HEK293T (cell line): ENCODE measurements around the gene SLC35F3.
A peak's percentile ranks its signal among the peaks of the same experiment; 100 is the strongest.

Source experiments
- CTCF ChIA-PET: fragments of 350-600 bp; formaldehyde crosslinking; extraction: SDS; loops from one replicate; lab custom pipeline; 2021; ENCODE audit warnings: antibody characterized with exemption, inconsistent platforms; lab: Yijun Ruan, JAX
- POLR2A ChIA-PET: fragments of 350-600 bp; formaldehyde crosslinking; extraction: SDS; loops from one replicate; lab custom pipeline; 2020; ENCODE audit warnings: antibody characterized with exemption, inconsistent platforms; lab: Yijun Ruan, JAX
- DNase-seq: peaks from one replicate; pipeline ENCODE4 v3.0.0; 2012; ENCODE audit warnings: mixed read lengths; ENCODE audit errors: extremely low spot score
- ARNT ChIP-seq: fragments of 450-650 bp; IDR thresholded peaks from 2 replicates; pipeline ENCODE4 v1.6.1; 2017; ENCODE audit warnings: mild to moderate bottlenecking
- BHLHE40 ChIP-seq: fragments of 450-650 bp; IDR thresholded peaks from 2 replicates; pipeline ENCODE4 v1.6.1; 2016; ENCODE audit warnings: mild to moderate bottlenecking, moderate library complexity, borderline replicate concordance
- CTBP1 ChIP-seq: fragments of 450-650 bp; IDR thresholded peaks from 2 replicates; pipeline ENCODE4 v1.6.1; 2016; ENCODE audit warnings: borderline replicate concordance
- ELF4 ChIP-seq: fragments of 450-650 bp; IDR thresholded peaks from 2 replicates; pipeline ENCODE4 v1.6.1; 2017; ENCODE audit warnings: antibody characterized with exemption
- FOXA1 ChIP-seq: fragments of 450-650 bp; IDR thresholded peaks from 2 replicates; pipeline ENCODE4 v1.6.1; 2016; ENCODE audit warnings: mild to moderate bottlenecking
- FOXK2 ChIP-seq: fragments of 450-650 bp; IDR thresholded peaks from 2 replicates; pipeline ENCODE4 v1.6.1; 2016; ENCODE audit warnings: mild to moderate bottlenecking
- FOXM1 ChIP-seq: fragments of 450-650 bp; IDR thresholded peaks from 2 replicates; pipeline ENCODE4 v1.6.1; 2017; ENCODE audit warnings: mild to moderate bottlenecking, borderline replicate concordance
- HDGF ChIP-seq: fragments of 450-650 bp; IDR thresholded peaks from 2 replicates; pipeline ENCODE4 v1.6.1; 2017; ENCODE audit warnings: antibody characterized with exemption, borderline replicate concordance
- L3MBTL2 ChIP-seq: fragments of 450-650 bp; conservative IDR thresholded peaks from 2 replicates; pipeline ENCODE4 v1.6.1; 2016; ENCODE audit warnings: mild to moderate bottlenecking
- LEF1 ChIP-seq: fragments of 450-650 bp; IDR thresholded peaks from 2 replicates; pipeline ENCODE4 v1.6.1; 2017; ENCODE audit warnings: mild to moderate bottlenecking, borderline replicate concordance
- NFRKB ChIP-seq: fragments of 450-650 bp; IDR thresholded peaks from 2 replicates; pipeline ENCODE4 v1.6.1; 2016; ENCODE audit warnings: mild to moderate bottlenecking, moderate library complexity
- SP1 ChIP-seq: fragments of 450-650 bp; IDR thresholded peaks from 2 replicates; pipeline ENCODE4 v1.6.1; 2017
- SUZ12 ChIP-seq: fragments of 450-650 bp; IDR thresholded peaks from 2 replicates; pipeline ENCODE4 v1.6.1; 2016; ENCODE audit warnings: mild to moderate bottlenecking
- TARDBP ChIP-seq: fragments of 450-650 bp; IDR thresholded peaks from 2 replicates; pipeline ENCODE4 v1.6.1; 2016
- ZNF384 ChIP-seq: fragments of 450-650 bp; IDR thresholded peaks from 2 replicates; pipeline ENCODE4 v1.6.1; 2016
- TF ChIP-seq, protein P1 (sequence below): fragments of 450-650 bp; IDR thresholded peaks from 2 replicates; pipeline ENCODE4 v1.6.1; 2016

Gene SLC35F3

DNA sequence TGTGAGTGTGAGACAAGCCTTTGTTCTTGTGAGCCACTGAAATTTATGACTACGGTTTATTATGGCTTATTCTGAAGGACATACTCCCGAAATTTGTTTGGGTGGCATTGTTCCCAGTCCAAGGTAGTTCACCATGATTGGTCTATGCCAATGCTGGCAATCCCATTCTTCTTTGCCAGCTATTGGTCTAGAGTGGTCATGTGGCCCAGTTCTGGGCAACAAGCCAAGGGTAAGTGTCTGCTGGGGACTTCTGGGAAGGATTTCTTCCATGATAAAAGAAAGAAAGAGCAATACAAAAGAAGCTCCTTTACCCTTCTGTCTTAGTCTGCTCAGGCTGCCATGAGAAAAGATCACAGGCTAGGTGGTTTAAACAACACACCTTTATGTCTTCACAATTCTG, 201.6 kb downstream of the SLC35F3 start:
- ChIA-PET CTCF (no interaction called here), POLR2A (interaction anchor here (1.4 kb wide), 1 partner anchor 14 kb away, joined by 3 read pairs; no protein-coding TSS in a partner anchor)
- TF ChIP-seq, protein P1, sequence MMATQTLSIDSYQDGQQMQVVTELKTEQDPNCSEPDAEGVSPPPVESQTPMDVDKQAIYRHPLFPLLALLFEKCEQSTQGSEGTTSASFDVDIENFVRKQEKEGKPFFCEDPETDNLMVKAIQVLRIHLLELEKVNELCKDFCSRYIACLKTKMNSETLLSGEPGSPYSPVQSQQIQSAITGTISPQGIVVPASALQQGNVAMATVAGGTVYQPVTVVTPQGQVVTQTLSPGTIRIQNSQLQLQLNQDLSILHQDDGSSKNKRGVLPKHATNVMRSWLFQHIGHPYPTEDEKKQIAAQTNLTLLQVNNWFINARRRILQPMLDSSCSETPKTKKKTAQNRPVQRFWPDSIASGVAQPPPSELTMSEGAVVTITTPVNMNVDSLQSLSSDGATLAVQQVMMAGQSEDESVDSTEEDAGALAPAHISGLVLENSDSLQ: no peak
- TF ChIP-seq TARDBP (no peak), SP1 (no peak), ELF4 (no peak), HDGF (no peak), FOXM1 (no peak), ZNF384 (no peak), FOXK2 (no peak), FOXA1 (no peak), L3MBTL2 (no peak)
- DNase-seq: no peak

DNA sequence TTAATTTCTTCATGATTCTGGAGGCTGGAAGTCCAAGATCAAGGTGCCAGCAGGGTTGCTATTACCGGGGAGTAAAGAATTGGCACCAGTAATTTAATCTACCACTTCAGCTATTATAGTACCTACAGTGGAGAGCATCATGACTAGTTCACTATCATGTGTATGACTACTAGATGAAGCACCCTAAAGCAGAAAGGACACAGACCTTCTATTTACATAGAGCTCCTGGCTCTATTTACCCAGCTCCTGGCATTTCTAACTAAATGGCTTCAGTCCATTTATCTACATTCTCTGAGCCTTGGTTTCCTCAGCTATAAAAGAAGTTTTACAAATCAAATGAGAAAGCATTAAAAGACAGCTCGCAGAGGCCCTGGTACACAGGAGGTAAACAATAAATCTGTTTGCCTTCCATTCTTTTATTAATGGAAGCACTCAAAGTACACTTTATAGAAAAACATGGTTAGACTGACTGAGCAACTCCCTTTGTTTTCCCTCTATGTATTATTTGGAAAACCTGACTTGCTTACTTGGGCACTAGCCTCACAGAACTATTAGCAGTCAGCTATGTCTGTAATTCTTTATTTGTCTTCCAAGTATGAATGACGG, 203.0 kb downstream of the SLC35F3 start:
- ChIA-PET POLR2A (no interaction called here), CTCF (interaction anchor here (1.4 kb wide), 1 partner anchor 17 kb away, joined by 10 read pairs; no protein-coding TSS in a partner anchor)
- DNase-seq: no peak
- TF ChIP-seq, protein P1: no peak
- no peak for TF ChIP-seq TARDBP
- TF ChIP-seq NFRKB: no peak
- no peak for TF ChIP-seq FOXK2
- no peak for TF ChIP-seq ZNF384
- no peak for TF ChIP-seq SP1
- no peak for TF ChIP-seq CTBP1
- no peak for TF ChIP-seq BHLHE40
- no peak for TF ChIP-seq LEF1
- no peak for TF ChIP-seq L3MBTL2
- TF ChIP-seq ELF4: no peak
- no peak for TF ChIP-seq FOXA1
- TF ChIP-seq HDGF: no peak
- no peak for TF ChIP-seq FOXM1
- TF ChIP-seq SUZ12: no peak
- TF ChIP-seq ARNT: no peak

DNA sequence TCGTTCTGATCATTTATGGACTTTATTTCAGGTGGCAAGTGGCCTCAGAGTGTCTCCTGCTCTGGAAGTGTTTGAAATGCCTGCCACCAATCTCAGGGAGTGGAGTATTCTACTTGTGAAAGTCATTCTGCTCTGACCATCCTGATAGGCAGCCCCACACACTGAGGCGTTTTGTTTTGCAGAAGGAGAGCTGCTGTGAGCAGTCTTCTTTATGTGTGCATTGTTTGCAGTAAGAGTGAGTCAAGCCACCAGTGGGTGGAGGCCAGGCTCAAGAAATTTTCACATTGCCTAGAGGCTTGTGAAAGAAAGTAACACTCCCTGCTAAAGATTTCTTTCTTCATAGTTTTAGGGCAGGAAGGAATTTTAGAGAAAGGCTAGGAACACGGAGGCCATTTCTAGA, 204.4 kb downstream of the SLC35F3 start:
- no peak for TF ChIP-seq ZNF384
- TF ChIP-seq L3MBTL2: no peak
- no peak for TF ChIP-seq BHLHE40
- TF ChIP-seq SUZ12: no peak
- TF ChIP-seq ARNT: no peak
- TF ChIP-seq, protein P1: no peak
- TF ChIP-seq FOXA1: no peak
- no peak for TF ChIP-seq FOXM1
- TF ChIP-seq SP1: no peak
- TF ChIP-seq NFRKB: no peak
- TF ChIP-seq HDGF: no peak
- ChIA-PET POLR2A (no interaction called here), CTCF (interaction anchor here (0.7 kb wide), 1 partner anchor 724 kb away, joined by 3 read pairs; no protein-coding TSS in a partner anchor)
- no peak for DNase-seq

DNA sequence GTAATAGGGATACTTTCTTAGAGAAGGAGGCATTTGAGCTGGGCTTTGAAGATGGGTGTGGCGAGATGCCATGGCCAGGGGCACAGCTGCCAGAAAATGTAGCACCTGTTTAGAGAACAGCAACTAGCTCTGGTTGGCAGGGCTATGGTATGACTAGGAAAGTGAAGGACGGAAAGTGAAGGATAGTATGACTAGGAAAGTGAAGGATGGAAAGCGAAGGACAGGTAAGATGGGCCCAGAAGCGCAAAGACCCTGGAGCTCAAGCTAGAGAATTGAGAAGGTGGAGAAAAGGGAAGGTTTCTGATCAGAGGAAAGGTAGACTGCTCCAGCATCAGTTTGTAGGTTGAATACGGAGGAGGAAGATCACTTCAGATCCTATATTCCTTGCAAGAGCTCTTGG, 205.4 kb downstream of the SLC35F3 start:
- ChIA-PET POLR2A (no interaction called here), CTCF (interaction anchor here (0.6 to 0.7 kb wide), 2 partner anchors 103 to 725 kb away, joined by 3 read pairs; no protein-coding TSS in a partner anchor)
- TF ChIP-seq LEF1 (no peak), ELF4 (no peak), FOXM1 (no peak), TARDBP (no peak), HDGF (no peak), BHLHE40 (no peak), NFRKB (no peak), ZNF384 (no peak), CTBP1 (no peak), SUZ12 (no peak), ARNT (no peak), SP1 (no peak), FOXK2 (no peak), L3MBTL2 (no peak), FOXA1 (no peak)
- TF ChIP-seq, protein P1: no peak
- DNase-seq: no peak

DNA sequence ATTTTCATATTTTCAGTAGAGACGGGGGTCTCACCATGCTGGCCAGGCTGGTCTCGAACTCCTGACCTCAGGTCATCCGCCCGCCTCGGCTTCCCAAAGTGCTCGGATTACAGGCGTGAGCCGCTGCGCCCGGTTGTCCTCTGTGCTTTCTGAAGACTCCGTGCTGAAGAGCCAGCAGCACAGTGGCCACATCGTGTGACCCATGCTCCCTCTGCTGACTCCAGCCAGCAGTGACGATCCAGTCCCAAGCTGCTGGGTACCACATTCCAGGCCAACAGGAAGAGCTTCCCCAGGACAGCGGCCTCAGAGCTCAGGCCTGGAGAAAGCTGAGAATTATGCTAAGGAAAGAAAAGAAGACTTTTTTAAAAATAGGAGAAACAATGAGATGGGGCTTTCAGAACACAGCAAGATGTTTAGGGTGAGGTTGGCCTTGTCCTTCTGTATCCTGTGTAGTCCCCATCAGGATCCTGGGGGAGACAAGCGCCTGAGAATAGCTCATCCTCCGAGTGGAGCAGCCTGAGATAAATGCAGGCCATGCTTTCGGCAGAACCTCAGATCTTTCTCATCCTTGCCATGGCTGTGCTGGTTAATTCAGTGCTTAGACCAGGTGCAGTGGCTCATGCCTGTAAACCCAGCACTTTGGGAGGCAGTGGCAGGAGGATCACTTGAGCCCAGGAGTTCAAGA, 207.1 kb downstream of the SLC35F3 start:
- DNase-seq: peak; percentile 56
- no peak for TF ChIP-seq FOXK2
- no peak for TF ChIP-seq TARDBP
- no peak for TF ChIP-seq HDGF
- no peak for TF ChIP-seq L3MBTL2
- TF ChIP-seq FOXA1: no peak
- no peak for TF ChIP-seq CTBP1
- no peak for TF ChIP-seq ELF4
- no peak for TF ChIP-seq SUZ12
- TF ChIP-seq ZNF384: no peak
- TF ChIP-seq LEF1: no peak
- no peak for TF ChIP-seq ARNT
- TF ChIP-seq, protein P1: no peak
- no peak for TF ChIP-seq FOXM1
- TF ChIP-seq NFRKB: no peak
- TF ChIP-seq SP1: no peak
- no peak for TF ChIP-seq BHLHE40
- ChIA-PET CTCF (interaction anchor here (0.5 to 0.9 kb wide), 5 partner anchors 16 to 718 kb away, joined by 3 to 4 read pairs (median 3); no protein-coding TSS in a partner anchor), POLR2A (no interaction called here)
